Raji (cell line): ENCODE results near the gene NHS.

ENCODE experiments used
- POLR2A ChIP-seq: IDR thresholded peaks from 2 replicates; pipeline ENCODE4 v1.6.1; 2011; ENCODE audit warnings: low read depth, low read length, control low read depth; ENCODE audit not compliant: insufficient read depth

NHS gene

GRCh38 chrX:17779434-17779833 is 404.4 kb downstream of the NHS start:
- TF ChIP-seq POLR2A = no peak
